SIG-M5 treated with dmso at 0.1 percent for 504 hours (cell line): ENCODE measurements around the gene DBR1.

Experiments used
- DNase-seq: peaks from one replicate; lab custom pipeline; 2025; ENCODE audit not compliant: unreplicated experiment; lab: John Stamatoyannopoulos, UW

DBR1 gene, protein sequence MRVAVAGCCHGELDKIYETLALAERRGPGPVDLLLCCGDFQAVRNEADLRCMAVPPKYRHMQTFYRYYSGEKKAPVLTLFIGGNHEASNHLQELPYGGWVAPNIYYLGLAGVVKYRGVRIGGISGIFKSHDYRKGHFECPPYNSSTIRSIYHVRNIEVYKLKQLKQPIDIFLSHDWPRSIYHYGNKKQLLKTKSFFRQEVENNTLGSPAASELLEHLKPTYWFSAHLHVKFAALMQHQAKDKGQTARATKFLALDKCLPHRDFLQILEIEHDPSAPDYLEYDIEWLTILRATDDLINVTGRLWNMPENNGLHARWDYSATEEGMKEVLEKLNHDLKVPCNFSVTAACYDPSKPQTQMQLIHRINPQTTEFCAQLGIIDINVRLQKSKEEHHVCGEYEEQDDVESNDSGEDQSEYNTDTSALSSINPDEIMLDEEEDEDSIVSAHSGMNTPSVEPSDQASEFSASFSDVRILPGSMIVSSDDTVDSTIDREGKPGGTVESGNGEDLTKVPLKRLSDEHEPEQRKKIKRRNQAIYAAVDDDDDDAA

DNA sequence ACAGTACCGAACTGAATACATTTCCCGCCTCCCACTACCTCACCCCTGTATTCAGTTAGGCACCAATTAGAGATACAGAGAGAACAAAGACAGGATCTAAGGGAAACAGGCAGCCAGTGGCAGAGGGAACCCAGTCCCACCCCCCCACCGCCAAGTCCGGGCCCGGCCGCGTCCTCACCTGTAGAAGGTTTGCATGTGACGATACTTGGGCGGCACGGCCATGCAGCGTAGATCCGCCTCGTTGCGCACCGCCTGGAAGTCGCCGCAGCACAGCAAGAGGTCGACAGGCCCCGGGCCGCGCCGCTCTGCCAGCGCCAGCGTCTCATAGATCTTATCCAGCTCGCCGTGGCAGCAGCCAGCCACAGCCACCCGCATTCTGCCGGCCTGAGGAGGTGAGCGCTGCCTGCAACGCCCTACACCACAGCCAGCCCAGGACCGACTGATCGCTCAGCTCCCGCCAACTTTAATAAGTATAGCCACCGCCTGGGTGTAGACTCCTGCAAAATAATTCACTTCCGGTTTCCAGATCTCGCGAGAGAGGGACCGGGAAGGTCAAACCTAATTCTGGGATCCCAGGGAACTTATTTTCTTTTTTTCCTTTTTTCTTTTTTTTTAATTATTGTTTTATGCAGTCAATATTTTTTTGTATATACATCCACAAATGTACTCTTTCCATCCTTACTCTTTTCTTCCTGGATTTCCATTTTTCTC is at the start of gene DBR1:
TSS of gene DBR1 (minus strand) at position 501 of the 711 bp plus-strand sequence. CDS start at position 375, 126 bp downstream.
- peak; percentile 90 for DNase-seq

DNA sequence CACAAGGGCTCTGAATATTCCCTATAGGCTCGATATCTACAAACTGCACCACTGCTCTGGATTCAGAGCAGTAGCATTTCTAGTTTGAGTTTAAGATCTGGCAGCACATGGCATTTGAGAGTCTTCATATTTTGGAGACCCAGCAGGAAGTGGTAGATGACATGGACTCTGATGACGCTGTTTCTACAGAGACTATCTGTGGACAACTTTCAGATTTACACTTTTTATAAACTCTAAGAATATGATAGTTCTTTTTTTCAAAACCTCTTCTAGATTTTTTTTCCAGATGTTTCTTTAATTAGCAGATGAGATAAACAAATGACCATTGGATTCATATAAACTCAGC is 48.2 kb upstream of the DBR1 start:
- DNase-seq, result no peak

DNA sequence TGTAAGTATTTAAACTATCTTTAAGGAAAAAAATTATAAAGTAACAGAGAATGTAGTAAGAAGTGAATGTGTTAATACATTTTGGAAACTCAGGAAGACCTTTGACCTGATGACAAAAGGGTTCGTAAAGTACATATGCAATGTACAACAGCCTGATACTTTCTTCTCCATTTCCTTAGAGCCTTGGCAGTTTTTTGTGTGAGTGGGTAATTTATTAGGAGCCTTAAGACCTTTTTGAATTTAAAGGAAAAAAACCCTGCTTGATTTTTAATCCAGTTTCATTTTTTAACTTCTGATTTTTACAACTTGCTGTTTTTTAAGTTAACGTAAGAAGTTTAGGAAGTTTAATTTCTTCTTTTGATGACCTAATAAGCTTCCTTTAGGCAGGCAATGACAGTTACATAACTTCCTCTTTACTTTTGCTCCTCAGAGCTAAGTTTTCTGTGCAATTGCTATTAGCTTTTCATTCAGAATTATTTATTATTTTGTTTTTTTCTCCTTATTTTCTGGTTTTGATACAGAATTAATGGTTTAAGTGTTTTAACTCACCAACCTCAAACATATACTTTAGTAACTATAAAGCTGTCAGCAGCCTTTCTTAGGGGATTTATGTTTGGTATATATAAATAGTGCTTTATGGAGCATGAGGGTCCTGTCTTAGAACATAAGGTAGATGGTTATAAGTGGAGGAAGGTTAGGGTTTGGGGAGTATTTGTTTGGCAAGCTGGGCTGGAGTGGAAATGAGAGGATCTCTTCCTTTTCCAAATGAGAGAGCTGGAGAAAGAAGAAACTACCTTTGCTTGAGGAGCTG is 47.6 kb upstream of the DBR1 start:
- peak; percentile 80 for DNase-seq

DNA sequence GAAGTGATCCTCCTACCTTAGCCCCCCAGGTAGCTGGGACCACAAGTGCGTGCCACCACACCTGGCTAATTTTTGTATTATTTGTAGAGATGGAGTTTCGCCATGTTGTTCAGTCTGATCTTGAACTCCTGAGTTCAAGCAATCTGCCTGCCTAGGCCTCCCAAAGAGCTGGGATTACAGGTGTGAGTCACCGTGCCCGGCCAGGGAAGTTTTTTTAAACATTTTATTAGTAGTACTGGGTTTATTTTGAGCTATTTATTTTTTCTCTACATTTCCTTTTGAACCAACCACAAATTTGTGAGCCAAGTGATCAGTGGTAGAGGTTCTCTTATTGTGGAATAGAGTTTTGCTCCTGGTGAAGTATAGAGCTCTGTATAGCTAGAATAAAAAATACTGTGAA is 46.1 kb upstream of the DBR1 start:
- DNase-seq, result no peak

DNA sequence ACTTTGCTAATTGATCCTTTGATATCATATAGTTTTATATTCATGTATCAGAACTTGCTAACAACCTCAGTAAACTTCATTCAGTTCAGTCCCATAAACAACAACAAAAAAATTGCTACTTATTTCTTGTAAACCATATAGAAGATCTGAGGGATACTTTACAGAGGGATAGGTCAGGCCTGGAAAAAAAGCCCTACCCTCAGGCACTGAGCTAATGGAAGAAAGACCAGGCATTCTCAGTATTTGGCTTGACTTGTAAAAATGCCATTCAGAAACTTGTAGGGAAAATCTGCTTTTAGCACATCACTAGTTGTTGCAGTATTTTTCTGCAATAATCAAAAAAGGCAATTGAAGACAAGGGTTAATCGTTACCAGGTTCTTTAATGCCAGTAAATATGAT is 45.5 kb upstream of the DBR1 start:
- no peak for DNase-seq

DNA sequence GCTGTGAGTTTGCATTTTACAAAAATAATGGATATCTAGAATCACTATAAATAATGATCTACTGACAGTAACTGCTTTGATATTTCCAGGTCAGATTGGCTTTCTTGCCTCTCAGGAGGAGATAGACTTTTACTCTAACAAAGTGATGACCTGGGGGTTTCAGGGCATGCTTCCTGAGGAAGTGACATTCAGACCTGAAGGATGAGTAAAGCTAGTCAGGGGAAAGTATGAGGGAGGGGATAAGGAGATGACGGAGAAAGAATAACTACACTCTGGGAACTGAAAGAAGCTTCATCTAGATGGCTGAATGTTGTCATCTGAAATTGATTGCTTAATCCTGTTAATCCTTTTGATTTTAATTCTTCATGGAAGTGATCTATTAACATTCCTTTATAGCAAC is 44.5 kb upstream of the DBR1 start:
- DNase-seq, result peak; percentile 25

DNA sequence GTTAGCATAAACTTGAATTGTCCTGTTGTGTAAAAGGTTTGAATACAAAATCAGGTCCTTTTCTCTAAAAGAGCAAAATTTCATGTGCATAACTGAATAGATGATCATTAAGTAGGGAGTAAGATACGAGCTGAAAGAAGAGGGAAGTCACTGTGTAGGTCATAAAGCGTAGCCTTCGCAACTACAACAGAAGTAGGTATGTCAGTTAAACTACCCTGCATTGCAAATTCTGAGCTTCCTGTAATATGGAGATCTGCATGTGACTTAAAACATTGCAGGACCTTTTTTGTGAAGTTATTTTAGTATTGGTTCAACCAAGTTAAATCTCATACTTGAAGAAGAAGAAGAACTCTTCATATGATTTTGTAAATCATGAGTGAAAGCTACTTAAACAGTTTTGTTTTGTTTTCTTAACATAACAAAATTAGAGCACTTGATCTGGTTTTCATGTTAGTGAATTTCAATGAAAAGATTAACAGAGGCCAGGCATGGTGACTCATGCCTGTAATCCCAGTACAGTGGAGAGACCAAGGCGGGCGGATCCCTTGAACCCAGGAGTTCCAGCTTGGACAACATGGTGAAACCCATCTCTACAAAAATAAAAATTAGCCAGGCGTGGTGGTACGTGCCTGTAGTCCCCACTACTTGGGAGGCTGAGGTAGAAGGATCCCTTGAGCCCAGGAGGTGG is 38.8 kb upstream of the DBR1 start:
- peak; percentile 65 for DNase-seq

DNA sequence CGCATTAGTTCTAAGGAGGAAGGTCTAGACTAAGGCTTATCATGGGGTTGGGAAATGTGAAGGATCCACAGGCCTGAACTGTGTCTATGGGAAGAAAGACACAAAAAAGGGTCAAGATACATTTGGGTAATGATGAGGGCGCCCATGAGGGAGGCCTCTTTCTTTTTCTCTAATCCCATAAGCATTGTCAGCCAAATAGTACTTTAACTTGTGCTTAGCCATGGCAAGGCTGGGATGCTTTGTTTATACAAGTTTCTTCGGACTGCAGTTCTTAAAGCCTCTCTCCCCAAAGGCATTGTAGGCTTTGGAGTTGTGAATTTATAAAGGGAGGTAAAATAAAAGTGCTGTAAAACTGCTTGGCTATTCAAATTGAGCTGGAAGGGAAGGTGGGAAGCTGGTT is 35.8 kb upstream of the DBR1 start:
- no peak for DNase-seq

DNA sequence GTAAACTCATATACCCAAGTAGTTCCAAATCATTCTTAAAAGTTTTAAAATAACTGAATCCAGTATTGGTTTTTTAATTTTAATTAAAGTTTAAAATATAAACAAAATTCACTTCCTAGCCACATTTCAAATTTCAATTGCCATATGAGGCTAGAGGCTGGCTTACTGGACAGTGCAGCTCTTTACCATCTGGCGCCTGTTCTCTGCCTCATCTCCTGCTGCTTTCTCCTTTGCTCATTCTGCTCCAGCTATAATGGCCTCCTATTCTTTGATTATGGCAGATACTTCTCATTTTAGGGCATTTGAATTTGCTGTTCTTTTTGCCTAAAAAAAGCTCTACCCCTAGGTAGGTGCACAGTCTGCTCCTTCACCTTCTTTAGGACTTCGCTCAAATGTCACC is 31.5 kb upstream of the DBR1 start:
- DNase-seq, result no peak

DNA sequence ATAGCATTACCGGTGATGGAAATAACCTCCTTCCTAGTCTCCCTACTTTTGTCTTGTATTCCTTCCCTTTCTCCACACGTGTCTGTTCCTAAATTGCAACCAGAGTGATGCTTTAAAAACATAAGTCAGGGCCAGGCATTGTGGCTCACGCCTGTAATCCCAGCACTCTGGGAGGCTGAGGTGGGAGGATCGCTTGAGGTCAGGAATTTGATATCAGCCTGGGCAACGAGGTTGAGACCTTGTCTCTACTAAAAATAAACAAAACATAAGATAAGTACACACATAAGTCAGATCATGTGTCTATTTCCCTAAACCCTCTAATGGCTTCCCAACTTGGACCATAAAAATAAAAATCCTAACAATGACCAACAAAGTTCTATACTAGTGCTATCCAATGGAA is 30.8 kb upstream of the DBR1 start:
- no peak for DNase-seq

DNA sequence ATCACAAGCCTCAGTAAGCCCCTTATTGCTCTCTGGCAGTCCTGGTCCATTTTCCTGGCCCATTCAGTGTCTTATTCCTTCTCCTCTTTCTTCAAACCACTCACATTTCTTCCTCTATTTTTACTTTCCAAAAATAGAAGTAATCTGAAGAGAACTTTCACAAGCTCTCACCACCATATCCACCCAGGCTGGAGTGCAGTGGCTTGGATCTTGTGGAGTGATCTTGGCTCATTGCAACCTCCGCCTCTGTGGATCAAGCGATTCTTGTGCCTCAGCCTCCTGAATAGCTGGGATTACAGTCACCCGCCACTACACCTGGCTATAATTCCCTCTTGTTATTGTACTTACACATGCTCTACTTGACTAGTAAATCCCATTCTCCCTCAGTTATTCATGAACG is 29.2 kb upstream of the DBR1 start:
- DNase-seq, result no peak

DNA sequence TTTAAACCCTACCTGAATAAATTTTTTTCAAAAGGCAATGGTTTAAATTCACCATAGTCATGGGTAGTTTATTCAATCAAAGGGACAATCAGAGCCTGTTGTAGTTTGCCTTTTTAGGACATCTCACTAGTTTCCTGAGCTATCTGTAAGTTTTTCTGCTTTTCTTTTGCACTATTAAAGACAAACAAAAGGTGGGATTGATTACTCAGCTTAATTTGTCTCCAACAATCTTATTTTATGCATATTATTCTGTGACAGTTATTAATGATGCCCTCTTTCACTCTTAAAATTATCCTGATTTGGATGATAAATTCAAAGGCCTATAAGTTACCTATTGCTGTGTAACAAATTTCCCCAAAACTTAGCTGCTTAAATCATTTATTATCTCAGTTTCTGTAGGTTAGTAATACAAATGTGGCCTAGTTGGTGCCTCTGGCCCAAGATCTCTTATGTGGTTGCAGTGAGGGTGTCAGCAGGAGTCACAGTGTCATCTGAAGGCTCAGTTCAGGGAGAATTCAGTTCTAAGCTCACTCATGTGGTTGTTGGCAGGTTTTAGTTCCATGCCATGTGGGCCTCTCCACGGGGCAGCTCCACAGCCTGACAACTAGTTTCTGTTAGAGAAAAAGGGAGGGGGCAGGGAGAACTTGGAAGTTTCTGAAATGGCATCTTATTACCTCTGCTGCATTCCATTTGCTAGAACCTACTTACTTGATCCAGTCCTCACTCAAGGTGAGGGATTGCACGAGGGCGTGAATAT is 28.4 kb upstream of the DBR1 start:
- DNase-seq, result no peak

DNA sequence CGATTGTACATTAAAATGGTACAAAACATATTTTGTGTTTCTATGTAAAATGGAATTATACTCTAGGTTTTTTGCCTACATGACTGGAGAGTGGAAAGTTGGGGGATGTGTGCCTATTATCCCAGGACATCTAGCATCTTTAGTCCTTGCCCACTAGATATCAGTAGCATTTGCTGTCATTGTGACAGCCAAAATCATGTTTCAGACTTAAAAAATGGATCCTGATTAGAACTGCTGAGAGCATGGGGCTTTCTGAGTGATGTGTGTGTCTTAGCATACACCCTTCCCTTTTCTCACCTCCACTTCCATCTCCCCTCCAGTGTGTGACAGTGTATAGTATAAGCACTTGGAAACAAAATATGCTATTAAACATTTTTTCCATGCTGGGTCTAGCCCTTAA is 25.7 kb upstream of the DBR1 start:
- no peak for DNase-seq

DNA sequence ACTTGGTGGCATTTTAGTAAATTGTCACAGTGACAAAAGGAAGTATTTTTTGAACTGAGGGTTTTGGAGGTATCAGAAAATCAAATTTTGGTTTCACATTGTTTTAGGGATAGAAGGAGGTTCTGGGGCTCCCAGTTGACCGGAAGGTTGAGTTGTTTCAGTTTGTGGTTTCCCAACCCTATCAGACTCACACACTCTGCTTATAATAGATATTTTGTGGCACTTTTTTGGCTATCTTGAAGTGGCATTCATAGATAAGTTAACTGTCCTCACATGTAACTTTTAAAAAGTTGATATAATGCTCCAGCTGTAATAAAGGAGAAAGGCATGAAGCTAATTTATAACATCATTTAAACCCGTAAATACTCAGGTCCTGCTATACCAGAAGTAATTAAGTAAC is 25.1 kb upstream of the DBR1 start:
- DNase-seq, result no peak

DNA sequence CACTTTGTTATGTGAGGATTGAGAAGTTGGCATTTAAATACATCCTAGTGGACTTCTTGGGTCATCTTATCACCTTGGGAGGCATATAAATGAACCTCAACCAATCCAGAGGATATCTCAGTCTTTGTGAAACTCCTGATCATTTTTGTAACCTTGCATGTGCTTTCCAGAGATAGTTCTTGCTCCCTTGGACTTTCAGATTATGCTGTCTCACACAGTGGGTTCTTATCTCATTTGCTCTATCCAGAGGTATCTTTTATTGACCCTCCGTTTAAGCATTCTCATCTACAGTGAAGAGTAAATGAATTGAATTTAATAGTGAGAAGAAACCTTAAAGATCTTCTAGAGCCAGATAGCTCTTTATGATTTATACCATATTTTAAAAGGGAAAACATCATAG is 22.8 kb upstream of the DBR1 start:
- DNase-seq, result no peak

DNA sequence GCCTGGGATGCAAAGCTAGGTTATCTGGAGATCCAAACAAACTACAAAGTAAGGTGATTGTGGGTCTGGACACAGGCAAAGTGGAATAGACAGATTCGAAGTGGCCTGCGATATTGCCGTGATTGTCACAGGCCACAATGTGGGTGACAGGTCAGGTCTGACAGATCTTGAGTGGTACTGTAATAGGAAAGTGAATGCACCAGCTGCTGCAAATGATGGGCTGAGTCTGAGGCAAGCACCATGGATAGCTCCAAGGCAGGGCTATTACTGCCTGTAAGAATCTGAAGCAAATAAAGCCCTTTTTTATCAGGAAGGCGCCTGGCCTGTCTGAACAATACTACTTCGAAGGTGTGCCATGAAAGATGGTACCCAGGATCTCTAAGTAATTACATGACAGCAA is 22.3 kb upstream of the DBR1 start:
- DNase-seq, result peak; percentile 31

DNA sequence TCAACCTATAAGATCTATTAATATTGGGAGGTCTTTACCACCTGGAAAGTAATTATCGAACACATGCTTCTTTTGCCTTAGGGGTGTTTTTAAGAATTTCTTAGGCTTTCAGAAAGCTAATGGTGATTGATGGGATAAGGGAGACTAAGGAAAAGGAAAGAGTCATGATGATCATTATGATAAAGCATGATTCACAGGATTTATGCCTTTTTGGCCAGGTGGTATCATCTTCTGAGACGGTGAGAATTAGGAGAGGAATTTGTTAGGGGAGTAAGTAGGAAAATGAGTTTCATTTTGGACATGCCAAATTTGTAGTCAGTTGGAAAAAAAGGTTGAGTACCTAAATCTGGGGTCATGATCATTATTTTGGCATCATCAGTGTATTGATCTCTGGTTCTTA is 21.3 kb upstream of the DBR1 start:
- no peak for DNase-seq

DNA sequence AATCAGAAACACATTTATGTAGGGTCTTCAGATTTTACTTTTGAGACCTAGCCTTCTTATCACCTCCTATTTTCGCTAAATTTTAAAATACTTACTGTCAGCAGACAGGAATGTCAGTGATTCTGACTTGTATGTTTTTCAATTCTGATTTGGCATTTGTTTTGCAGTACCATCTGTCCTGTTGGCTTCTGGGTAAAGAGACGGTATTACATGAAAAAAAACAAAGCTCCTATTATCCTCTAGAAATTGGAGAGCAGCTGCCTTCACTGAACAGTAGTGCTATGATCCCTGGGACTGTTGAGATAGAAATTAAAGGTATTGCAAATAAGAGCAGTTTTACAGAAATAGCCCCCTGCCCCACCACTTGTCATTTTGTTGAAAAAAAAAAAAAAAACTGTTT is 20.8 kb upstream of the DBR1 start:
- DNase-seq, result no peak

DNA sequence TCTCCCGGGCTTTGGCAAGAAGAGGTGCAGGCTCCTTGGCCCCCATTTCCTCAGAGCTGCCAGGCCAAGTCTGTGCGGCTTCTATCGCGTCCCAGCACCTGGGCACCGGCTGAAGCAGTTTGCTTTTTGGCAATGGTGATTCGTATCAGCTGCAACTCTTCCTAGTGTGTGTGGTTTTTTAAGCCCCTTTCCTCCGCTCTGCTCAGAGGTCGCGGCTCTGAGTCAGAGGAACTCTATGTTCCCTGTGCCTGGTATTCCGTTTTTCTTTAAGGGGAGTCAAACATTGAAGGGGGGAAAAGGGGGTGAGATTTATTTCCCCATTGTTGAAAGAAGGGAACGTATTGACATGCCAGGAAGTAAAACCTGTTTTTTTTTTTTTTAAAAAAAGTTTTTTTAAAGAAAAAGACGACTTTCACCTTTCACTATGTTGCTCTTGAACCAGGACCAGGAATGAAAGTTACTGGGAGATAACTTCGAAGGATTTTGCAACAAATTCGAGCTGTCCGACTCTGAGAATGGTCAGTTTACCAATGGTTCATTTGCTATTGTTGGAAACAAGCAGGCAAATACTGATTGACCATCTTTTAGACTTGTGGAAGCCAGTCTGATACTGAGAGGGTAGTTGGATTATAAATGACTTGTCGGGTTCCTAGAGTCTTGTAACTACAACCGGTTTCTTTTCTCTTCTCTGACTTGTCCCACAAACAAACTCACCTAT is 13.5 kb upstream of the DBR1 start:
- peak; percentile 42 for DNase-seq
